A549 (cell line): Measurements from ENCODE around the gene JAKMIP2.

Experiments used
- E2F6 ChIP-seq: IDR thresholded peaks from 2 replicates; pipeline ENCODE4 v1.6.1; 2012; ENCODE audit warnings: low read depth, borderline replicate concordance
- POLR2A ChIP-seq: IDR thresholded peaks from 2 replicates; pipeline ENCODE4 v1.6.1; 2012; ENCODE audit warnings: mild to moderate bottlenecking, low read length
- RFX5 ChIP-seq: fragments of 450-650 bp; IDR thresholded peaks from 2 replicates; pipeline ENCODE4 v1.7.1; 2014; ENCODE audit warnings: antibody characterized with exemption, mild to moderate bottlenecking, moderate library complexity
- TF ChIP-seq, protein P1 (sequence below): fragments of >200 bp; sonication (Bioruptor Twin); formaldehyde crosslinking; IDR thresholded peaks from 3 replicates; pipeline ENCODE4 v1.5.1; 2016

GRCh38 chr5:147674411-147674810 lies 108.1 kb downstream of the JAKMIP2 start:
- TF ChIP-seq RFX5 (no peak), POLR2A (no peak), E2F6 (no peak)
- TF ChIP-seq, protein P1, sequence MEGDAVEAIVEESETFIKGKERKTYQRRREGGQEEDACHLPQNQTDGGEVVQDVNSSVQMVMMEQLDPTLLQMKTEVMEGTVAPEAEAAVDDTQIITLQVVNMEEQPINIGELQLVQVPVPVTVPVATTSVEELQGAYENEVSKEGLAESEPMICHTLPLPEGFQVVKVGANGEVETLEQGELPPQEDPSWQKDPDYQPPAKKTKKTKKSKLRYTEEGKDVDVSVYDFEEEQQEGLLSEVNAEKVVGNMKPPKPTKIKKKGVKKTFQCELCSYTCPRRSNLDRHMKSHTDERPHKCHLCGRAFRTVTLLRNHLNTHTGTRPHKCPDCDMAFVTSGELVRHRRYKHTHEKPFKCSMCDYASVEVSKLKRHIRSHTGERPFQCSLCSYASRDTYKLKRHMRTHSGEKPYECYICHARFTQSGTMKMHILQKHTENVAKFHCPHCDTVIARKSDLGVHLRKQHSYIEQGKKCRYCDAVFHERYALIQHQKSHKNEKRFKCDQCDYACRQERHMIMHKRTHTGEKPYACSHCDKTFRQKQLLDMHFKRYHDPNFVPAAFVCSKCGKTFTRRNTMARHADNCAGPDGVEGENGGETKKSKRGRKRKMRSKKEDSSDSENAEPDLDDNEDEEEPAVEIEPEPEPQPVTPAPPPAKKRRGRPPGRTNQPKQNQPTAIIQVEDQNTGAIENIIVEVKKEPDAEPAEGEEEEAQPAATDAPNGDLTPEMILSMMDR, result no peak
